HK-2 (cell line): ENCODE results near the gene PPP1R3A.
"Not testable (repeated sequence)": the region's sequence is repeated elsewhere in the genome, so short reads cannot be mapped to it uniquely, and the experiment has no call there.

Experiments
- DNase-seq: peaks from one replicate; pipeline ENCODE4 v3.0.0-alpha.2; 2018; ENCODE audit not compliant: unreplicated experiment

Gene PPP1R3A, protein sequence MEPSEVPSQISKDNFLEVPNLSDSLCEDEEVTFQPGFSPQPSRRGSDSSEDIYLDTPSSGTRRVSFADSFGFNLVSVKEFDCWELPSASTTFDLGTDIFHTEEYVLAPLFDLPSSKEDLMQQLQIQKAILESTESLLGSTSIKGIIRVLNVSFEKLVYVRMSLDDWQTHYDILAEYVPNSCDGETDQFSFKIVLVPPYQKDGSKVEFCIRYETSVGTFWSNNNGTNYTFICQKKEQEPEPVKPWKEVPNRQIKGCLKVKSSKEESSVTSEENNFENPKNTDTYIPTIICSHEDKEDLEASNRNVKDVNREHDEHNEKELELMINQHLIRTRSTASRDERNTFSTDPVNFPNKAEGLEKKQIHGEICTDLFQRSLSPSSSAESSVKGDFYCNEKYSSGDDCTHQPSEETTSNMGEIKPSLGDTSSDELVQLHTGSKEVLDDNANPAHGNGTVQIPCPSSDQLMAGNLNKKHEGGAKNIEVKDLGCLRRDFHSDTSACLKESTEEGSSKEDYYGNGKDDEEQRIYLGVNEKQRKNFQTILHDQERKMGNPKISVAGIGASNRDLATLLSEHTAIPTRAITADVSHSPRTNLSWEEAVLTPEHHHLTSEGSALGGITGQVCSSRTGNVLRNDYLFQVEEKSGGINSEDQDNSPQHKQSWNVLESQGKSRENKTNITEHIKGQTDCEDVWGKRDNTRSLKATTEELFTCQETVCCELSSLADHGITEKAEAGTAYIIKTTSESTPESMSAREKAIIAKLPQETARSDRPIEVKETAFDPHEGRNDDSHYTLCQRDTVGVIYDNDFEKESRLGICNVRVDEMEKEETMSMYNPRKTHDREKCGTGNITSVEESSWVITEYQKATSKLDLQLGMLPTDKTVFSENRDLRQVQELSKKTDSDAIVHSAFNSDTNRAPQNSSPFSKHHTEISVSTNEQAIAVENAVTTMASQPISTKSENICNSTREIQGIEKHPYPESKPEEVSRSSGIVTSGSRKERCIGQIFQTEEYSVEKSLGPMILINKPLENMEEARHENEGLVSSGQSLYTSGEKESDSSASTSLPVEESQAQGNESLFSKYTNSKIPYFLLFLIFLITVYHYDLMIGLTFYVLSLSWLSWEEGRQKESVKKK

DNA sequence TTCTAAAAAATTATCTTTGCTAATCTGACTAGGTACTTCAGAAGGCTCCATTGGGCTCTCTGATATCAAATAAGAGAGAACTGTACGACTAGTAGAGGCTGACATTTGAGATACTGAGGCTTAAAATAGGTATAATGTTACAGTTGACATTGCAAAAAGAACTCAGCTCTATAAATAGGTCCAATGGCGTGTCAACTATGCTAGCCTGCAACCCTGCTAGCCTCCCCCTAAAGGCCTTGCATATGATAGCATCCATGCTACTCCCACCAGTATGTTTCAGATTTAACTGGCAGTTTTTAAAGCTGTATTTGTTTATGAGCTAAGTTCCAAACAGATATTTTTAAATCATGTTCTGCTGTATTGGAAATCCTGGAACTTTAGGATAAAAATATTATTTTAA lies at the start of gene PPP1R3A:
TSS of gene PPP1R3A (minus strand) at position 64 of the 400 bp plus-strand sequence. CDS start at position 51, 13 bp downstream.
- no peak for DNase-seq

DNA sequence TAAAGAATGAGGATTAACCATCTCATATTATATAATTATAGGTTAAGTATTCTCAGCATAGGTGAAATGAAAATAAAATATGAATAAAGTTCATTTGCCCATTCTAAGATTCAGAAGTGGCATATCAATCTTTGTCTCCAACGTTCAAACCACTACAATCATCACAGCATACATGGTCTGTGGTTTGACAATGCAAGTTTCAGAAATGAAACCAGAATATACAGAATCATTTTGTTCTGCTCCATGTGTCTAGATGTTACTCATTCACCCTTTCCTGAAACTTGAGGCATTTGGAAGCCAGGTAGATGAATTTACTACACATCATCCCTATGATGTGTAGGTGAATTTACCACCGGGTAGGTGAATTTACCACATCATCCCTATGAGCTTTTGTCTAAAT lies 44.5 kb upstream of the PPP1R3A start:
- no peak for DNase-seq

DNA sequence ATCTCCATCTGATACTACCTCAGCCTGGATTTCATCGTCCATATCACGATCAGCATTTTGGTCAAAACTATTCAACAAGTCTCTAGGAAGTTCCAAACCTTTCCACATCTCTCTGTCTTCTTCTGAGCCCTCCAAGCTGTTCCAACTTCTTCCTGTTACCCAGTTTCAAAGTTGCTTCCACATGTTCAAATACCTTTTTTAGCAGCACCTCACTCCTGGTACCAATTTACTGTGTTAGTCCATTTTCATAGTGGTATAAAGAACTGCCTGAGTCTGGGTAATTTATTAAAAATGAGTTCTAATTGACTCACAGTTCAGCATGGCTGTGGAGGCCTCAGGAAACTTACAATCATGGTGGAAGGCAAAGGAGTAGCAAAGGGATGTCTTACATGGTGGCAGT lies 41.1 kb upstream of the PPP1R3A start:
- no peak for DNase-seq

DNA sequence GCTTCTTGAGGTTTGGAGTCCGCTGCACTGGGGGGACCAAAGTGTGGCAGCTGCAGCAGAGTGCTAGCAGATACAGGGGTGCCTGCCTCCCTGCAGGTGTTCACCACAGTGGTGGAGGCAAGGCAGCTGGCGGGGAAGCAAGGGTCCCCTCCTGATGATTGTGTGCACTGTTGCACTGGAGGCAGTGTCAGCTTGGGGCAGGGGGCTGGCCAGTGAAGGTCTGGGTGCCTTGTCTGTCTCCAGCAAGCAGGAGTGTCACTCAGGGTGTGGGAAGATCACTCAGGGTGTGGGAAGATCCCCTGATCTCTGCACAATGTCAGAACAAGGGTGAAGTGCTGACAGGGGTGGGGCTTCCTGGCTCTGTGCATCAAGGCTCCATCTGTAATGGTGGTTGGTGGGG lies 36.3 kb upstream of the PPP1R3A start:
- no peak for DNase-seq

DNA sequence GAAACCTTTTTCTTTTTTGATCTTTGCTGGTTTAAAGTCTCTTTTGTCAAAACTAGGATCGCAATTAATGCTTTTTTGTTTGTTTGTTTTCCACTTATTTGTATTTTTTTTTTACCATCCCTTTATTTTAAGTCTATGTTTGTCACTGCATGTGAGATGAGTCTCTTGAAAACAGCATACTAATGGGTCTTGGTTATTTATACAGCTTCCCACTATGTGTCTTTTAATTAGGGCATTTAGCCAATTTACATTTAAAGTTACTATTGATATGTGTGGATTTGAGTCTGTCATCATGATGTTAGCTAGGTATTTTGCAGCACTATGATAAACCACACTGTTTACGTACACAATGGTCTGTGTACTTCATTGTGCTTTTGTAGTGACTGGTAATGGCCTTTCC lies 34.7 kb upstream of the PPP1R3A start:
- no peak for DNase-seq

DNA sequence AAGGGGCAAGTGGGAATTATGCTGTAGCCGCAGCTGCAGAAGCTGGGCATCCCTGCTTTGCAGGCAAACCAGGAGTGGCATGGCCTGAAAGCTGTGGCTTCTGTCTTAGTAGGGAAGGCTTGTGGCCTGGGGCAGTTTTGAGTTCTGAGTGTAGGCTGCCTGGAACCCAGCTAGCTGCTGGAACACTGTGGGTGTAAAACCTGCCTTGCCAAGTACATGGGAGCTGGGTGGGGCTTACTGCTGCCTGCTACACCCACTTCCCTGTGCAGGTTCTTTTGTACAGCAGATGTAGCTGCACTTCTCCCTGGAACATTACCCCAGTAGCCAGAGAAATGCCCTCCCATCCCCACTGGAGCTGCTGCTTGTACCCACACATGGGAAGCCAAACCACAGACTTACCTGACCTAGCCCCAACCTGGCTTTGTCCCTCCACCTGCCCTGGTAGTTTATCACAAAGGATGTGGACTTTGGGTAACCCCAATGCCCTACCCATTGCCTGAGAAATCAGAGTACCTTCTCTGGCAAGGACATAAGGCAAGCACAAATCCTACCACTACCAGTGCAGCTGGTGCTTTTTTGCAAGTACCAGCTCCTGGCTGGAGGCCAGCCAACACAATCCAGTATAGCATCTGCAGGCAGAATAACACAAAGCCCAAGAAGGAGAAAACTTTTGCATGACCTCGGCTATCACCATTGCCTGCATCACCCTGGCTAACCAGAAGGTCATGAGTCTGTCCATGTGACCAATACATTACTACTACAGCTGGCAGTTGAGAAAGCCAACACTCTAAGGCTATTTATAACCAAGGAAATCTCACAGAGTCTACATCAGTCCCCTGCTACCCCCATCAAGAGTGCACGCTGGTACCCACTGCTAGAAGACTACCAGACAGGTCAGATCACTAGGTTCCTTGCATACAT lies 26.5 kb upstream of the PPP1R3A start:
- DNase-seq: no peak

DNA sequence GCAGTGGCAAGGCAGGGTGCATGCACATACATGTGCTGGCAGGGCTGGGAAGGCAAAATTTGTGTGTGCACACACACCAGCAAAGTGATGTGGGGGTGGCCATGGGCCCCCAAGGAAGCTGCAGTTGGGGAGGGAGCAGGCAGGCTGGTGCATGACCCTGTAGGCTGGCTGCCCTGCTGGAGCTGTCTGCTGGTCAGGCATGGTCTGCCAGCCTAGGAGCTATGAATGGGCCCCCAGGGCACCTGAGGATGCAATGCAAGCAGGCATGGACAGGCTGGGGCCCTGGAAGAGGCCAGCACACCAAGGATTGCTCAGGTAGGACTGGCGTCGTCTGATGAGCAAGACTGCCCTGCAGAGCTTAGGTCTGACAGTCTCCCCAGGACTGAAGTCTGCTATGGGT lies 18.2 kb upstream of the PPP1R3A start:
- DNase-seq: no peak

DNA sequence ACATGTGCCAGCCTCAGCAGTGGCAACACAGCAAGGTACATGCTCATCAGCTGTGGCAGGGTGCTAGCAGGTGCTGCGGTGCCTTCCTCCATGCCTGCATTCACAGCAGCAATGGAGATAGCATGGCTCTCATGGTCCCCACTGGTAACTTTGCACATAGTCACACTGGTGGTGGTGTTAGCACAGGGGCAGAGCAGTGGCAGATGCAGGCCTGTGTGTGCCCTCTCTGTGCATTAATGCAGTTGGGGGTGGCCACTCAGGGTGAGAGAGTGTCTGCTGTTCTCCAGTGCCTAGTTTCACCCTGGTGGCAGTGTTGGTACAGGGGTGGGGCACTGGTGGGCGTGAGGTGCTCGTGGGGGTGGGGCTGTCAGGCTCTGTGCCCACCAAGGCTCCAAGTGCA lies 17.7 kb upstream of the PPP1R3A start:
- no peak for DNase-seq

DNA sequence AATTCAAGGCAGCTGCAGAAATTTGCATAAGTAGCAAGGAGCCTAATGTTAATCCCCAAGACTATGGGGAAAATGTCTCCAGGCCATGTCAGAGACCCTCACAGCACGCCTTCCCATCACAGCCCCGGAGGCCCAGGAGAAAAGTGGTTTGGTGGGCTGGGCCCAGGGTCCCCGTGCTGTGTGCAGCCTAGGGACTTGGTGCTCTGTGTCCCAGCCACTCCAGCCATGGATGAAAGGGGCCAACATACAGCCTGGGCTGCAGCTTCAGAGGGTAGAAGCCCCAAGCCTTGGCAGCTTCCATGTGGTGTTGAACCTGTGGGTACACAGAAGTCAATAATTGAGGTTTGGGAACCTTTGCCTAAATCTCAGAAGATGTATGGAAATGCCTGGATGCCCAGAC lies 10.6 kb upstream of the PPP1R3A start:
- not testable (repeated sequence) for DNase-seq

DNA sequence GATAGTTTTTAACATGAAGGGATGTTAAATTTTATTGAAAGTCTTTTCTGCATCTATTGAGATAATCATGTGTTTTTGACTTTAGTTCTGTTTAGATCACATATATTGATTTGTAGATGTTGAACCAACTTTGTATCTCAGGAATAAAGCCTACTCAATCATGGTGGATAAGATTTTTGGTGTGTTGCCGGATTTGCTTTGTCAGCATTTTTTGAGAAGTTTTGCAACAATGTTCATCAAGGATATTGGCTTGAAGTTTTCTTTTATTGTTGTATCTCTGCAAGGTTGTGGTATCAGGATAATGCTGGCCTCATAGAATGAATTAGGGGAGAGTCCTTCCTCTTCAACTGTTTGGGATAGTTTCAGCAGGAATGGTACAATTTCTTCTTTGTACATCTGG lies 9.3 kb upstream of the PPP1R3A start:
- DNase-seq: no peak

DNA sequence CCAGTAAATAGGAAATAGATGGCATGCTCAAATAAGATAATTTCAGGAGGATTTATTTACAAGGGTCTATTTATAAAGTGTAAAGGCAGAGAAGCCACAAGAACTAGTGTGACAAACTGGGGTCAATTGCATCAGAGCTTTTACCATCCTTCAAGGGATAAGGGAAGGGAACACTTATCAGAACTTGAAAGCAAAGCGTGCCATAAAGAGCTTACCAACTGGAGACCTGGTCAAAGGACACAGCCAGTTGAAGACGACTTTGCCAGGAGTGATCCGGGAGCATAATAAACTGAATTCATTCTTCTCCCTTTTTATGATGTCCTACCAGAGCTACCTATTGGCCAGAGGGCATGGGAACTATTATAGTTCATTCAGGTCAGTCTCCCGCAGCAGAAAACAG lies 3.2 kb upstream of the PPP1R3A start:
- no peak for DNase-seq

DNA sequence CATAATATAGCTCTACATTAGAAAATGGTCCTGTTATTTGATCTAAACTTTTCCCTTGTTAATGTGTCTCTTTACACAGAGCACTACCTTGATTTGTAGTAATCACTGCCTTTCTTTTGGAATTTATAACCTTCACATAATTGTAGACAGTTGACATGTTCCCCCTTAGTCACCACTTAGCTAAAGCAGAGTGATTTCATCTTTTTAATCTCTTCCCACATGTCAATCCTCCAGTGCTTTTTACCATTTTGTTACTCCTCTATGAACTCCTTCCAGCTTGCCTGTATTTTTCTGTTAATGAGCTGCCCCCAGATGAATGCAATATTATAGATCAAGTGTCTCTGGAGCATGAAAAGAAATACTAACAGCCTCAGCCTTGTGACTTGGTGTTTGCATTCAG lies 2.6 kb upstream of the PPP1R3A start:
- no peak for DNase-seq

DNA sequence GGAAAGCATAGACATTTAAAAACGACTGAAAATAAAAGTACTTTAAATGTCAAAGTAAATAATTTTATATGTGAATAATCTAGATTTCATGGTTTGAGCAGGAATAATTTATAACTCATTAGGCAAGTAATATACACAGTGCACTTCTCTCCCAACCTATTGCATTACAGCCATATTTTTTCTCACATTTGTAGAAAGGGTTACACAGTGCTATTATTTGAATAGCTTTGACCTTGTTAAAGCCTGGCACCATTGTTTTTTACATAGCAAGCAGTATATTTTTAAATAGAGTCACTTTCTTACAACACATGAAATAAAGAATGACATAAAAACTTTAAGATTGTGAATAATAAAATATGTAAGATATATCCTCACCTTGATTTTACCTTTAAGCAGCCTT lies 969 bp downstream of the PPP1R3A start:
- DNase-seq: no peak

DNA sequence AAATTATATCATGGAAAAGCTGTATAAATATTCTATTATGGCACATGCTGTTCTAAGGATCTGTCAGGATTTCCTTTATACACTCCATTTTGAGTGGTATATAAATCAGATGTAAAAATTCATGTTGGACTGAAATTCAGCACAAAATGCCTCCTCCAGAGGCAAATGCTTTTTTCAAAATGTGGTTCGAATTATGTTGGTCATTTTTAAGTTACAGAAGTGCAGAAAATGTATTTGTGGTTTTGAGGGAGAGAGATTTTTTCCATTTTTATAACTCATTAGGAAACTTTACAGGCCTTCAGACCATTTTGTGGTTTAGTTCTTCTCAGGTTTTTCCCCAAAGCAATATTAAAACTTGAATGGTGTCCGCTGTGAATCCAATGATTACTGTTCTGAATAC lies 2.9 kb downstream of the PPP1R3A start:
- no peak for DNase-seq

DNA sequence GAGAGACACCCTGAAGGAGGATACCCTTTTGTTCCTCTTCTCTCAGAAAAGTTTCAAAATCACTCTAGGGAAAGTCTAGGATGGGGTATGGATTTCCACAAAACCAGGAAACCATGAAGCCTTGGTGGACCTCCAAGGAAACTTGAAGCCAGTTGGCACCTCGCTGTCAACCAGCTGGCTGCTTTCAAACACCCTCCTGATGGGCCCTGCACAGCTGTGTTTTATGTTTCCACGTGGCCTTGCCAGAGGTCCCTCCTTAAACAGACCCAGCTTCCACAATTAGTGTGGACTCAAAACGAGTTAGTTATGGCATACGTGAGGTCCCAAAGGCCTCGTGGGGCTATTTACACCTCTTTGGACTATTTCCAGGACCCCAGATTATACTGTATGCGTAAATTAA lies 5.9 kb downstream of the PPP1R3A start:
- no peak for DNase-seq

DNA sequence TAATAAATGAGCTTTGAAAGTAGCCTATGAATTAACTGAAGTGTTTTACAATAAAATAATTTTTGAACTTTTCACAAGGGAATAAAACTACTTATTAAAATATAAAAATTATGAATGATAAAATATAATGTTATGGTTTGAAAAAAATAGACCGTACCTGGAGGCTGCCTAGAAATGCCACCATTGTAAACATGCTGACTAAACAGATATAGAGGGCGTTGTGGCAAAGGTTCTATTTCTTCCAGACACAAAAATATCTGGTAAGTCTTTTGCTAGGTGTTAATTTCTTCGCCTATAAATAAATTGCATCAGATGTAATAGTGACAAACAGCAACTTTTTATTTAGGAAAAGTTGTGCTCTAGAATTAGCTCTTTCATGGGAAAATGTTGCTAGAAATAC lies 11.2 kb downstream of the PPP1R3A start:
- no peak for DNase-seq

DNA sequence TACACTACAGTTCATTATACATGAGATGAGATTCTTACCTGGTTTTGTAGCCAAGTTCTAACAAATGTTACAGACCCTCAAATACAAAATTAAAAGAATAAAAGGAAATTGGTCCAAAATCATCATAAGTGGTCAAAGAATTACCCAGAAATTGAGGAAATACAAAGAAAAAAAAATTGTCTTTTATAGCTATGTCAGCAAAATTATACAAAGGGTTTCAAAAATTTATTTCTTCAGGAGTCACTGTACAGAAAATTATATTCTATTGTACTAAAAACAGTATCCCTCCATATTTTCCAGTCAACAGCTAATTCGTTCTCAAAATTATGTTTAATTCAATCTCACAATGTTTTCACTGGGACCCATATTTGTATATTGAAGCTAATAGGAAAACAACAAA lies 14.3 kb downstream of the PPP1R3A start:
- no peak for DNase-seq

DNA sequence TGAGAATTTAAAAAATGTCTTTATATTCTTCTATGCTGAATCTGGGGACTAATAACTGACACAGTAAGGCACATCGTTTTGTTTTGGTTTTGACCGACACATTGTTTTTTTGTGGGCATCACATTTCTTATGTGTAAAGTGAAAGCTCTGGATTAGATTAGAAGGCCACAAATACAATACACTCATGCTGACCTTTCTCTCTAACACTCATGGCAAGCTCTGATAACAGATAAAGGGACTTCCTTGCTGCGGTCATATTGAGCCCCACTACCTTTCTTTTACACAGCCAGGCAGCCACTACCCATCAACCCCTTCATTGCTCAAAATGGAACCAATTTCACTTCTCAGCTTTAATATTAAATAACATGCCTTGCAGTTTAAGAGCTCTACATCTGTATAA lies 26.0 kb downstream of the PPP1R3A start:
- DNase-seq: no peak

DNA sequence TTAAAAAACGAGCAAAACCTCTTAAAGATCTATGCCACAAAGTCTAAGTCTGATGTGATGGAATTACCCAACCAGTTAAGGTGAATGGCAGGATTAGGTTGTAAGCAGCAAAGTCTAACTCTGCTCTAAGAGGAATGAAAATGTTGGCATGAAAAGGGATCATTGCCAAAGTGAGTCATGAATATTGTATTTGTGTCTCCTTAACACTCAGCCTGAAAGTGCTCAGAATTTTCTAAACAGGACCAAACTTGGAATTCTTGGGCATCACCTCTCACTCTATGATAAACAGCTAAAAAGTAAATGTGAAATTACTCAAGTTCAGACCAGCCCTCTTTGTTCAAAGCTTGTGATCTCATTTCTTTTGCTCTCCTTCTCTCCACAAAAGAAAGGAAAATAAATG lies 27.0 kb downstream of the PPP1R3A start:
- no peak for DNase-seq

DNA sequence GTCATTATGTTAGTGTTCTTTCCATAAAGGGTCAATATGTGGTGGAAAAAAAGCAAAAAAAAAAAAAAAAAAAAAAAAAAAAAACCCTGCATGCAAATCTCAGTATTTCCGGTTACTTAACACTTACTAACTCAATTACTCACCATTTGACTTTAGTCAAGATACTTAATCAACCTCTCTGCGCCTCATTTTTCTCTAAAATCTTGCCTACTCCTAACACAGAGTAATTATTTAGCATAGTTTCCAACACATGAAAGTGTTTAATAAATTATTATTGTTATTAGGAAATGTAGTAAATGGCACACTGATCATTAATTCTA lies 27.8 kb downstream of the PPP1R3A start:
- no peak for DNase-seq

DNA sequence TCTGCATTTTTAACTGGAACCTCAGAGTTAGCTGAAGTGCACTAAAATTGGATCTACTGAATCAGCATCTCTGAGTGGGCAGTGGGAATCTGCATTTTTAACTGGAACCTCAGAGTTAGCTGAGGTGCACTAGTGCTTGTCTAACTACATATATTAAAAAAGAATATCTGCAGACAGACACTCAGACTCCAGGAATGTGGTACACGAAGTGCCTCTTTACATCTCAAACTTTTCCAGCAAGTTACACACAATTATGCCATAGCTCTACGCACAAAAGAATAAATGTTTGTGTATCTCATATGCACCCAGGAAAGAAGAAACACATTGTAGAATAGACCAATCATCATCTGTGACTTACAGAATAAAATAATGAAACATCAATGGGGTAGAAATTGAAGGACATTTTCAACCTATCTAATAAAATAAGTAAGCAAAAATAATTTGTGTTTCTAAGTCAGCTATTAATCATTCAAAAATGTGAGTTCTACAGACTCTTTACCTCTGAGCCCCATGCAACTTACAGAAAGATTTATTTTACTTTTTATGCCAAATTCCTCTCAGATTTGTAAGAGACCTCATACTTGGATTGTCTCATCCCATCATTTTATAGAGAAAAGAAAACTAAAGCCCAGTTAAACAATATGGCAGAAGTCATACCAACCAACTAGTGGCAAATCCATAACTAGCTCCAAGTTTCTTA lies 28.3 kb downstream of the PPP1R3A start:
- DNase-seq: no peak
